Kidney epithelial cell (primary cell): ENCODE results near the gene ADCY10. TPM values are rescaled to one million over a fixed set of nuclear protein-coding genes. Genes with fewer than 3 reads are reported as not detected.

Source experiments
- DNase-seq: peaks from one replicate; pipeline ENCODE4 v3.0.0-alpha.2; 2010; ENCODE audit warnings: low read depth
- H3K27me3 ChIP-seq: 2 replicates; pipeline ENCODE4 v1.6.0; 2011; ENCODE audit warnings: low read length; ENCODE audit not compliant: control insufficient read depth, insufficient read depth
- H3K36me3 ChIP-seq: 2 replicates; pipeline ENCODE4 v1.5.1; 2011; ENCODE audit warnings: low read length; ENCODE audit not compliant: control insufficient read depth, insufficient read depth
- H3K4me3 ChIP-seq: 2 replicates; pipeline ENCODE4 v1.5.1; 2011; ENCODE audit warnings: low read depth, mild to moderate bottlenecking, control low read depth, low read length
- CTCF ChIP-seq: IDR thresholded peaks from 2 replicates; pipeline ENCODE4 v1.5.1; 2011; ENCODE audit warnings: mild to moderate bottlenecking, moderate library complexity, low read length, control low read depth, inconsistent platforms; ENCODE audit not compliant: insufficient read depth, poor library complexity, severe bottlenecking
- total RNA-seq: library from RNA; depleted of rRNA; stranded (reverse); fragments of >200 nt; gene quantifications from 2 replicates; pipeline ENCODE4 v1.2.3, GENCODE V29; 2015

ADCY10 gene
- total RNA-seq, 1 donor from 2014 or later = not detected

- no peak for TF ChIP-seq CTCF
- DNase-seq = no peak
- no peak overlapping the region for H3K4me3 ChIP-seq
- H3K36me3 ChIP-seq = no peaks in the 10 kb centered on the region
- H3K27me3 ChIP-seq = no peaks in the 10 kb centered on the region
These were observed 108.8 kb downstream of the ADCY10 start for GRCh38 chr1:167805041-167805556.

GRCh38 chr1:167803358-167804207 is 110.4 kb downstream of the ADCY10 start:
- Histone ChIP-seq H3K27me3 (no peaks in the 10 kb centered on the region), H3K36me3 (no peaks in the 10 kb centered on the region), H3K4me3 (no peak overlapping the region)
- DNase-seq = peak; percentile 70
- TF ChIP-seq CTCF = peak; percentile 95

GRCh38 chr1:167802235-167802634 is 111.7 kb downstream of the ADCY10 start:
- no peak for TF ChIP-seq CTCF
- Histone ChIP-seq H3K36me3 (no peaks in the 10 kb centered on the region), H3K4me3 (no peak overlapping the region), H3K27me3 (no peaks in the 10 kb centered on the region)
- DNase-seq = no peak

- DNase-seq = no peak
- Histone ChIP-seq H3K4me3 (no peak overlapping the region), H3K27me3 (no peaks in the 10 kb centered on the region), H3K36me3 (no peaks in the 10 kb centered on the region)
- no peak for TF ChIP-seq CTCF
These were observed 113.7 kb downstream of the ADCY10 start for GRCh38 chr1:167800251-167800650.

GRCh38 chr1:167799747-167800146 is 114.2 kb downstream of the ADCY10 start:
- no peak overlapping the region for H3K4me3 ChIP-seq
- H3K36me3 ChIP-seq = no peaks in the 10 kb centered on the region
- no peak for DNase-seq
- no peak for TF ChIP-seq CTCF
- no peaks in the 10 kb centered on the region for H3K27me3 ChIP-seq
